Heart left ventricle (tissue), 16 donors: ENCODE measurements around the gene FAM219A. TPM values are rescaled to one million over a fixed set of nuclear protein-coding genes. Genes with fewer than 3 reads are reported as not detected.

Source experiments
- ATAC-seq, 4 donors: fragments of 200-7000 bp; cut with Tn5 transposase; one replicate each; pipeline ENCODE4 v1.9.1; 2020 to 2022; ENCODE audit warnings: moderate library complexity in 4 of 4, mild to moderate bottlenecking in 3 of 4, moderate number of reproducible peaks in 1 of 4
- DNase-seq, 5 donors: peaks; one replicate each; pipeline ENCODE4 v3.0.0-alpha.2; 2020
- H3K27ac ChIP-seq, 12 donors: fragments of 200-600 bp; sonication (generic) in 4 of 12; one replicate each; pipeline versions ENCODE4 v1.5.0 to v1.8.0; 2016 to 2022; ENCODE audit warnings: mild to moderate bottlenecking in 2 of 12
- H3K27me3 ChIP-seq, 9 donors: fragments of 200-600 bp; sonication (generic) in 2 of 9; one replicate each; pipeline versions ENCODE4 v1.5.1 to v1.8.0; 2016 to 2022; ENCODE audit warnings: mild to moderate bottlenecking in 3 of 9
- H3K36me3 ChIP-seq, 9 donors: fragments of 200-600 bp; sonication (generic) in 2 of 9; one replicate each; pipeline versions ENCODE4 v1.5.0 to v1.8.0; 2018 to 2022; ENCODE audit warnings: mild to moderate bottlenecking in 2 of 9
- H3K4me1 ChIP-seq, 12 donors: fragments of 200-600 bp; sonication (generic) in 4 of 12; one replicate each; pipeline versions ENCODE4 v1.5.0 to v1.8.0; 2016 to 2022; ENCODE audit warnings: mild to moderate bottlenecking in 3 of 12
- H3K4me3 ChIP-seq, 12 donors: fragments of 200-600 bp; sonication (generic) in 4 of 12; one replicate each; pipeline versions ENCODE4 v1.5.0 to v1.8.0; 2017 to 2022; ENCODE audit warnings: mild to moderate bottlenecking in 9 of 12, moderate library complexity in 4 of 12
- H3K9me3 ChIP-seq, 12 donors: fragments of 200-600 bp; sonication (generic) in 4 of 12; one replicate each; pipeline versions ENCODE4 v1.5.0 to v1.8.0; 2016 to 2022; ENCODE audit warnings: mild to moderate bottlenecking in 1 of 12
- CTCF ChIP-seq, 12 donors: fragments of 200-600 bp; sonication (generic) in 4 of 12; IDR thresholded peaks; one replicate each; pipeline versions ENCODE4 v1.5.0 to v1.8.0; 2018 to 2022; ENCODE audit warnings: antibody characterized with exemption in 12 of 12, mild to moderate bottlenecking in 5 of 12
- POLR2A ChIP-seq, 2 donors: fragments of 450-650 bp; IDR thresholded peaks; one replicate each; pipeline ENCODE4 v1.6.1; 2017; ENCODE audit warnings: antibody characterized with exemption in 2 of 2, mild to moderate bottlenecking in 2 of 2, moderate library complexity in 2 of 2
- WGBS, 4 donors: extraction: QIAGEN DNeasy Blood & Tissue Kit in 2 of 4; methylation state at CpG; one replicate each; pipeline versions ENCODE4 v1.1.5 to v1.1.7; 2013 to 2018; 5-methylcytosine and 5-hydroxymethylcytosine counted together
- intact Hi-C, 10 donors: fragments of 100-400 bp; cut with DNase I; formaldehyde crosslinking; loops; one replicate each; pipeline versions ENCODE4 v1.11.1 to v1.14.2; 2022
- long read RNA-seq, 3 donors: library from polyadenylated mRNA; unstranded; transcript quantifications; one replicate each; pipeline ENCODE4 v2.0.0, GENCODE V29; 2020 to 2021
- polyA plus RNA-seq, 2 donors: library from polyadenylated mRNA; stranded (reverse); fragments of 200-250 nt; gene quantifications; one replicate each; pipeline ENCODE4 v1.2.3, GENCODE V29; 2013
- total RNA-seq, 9 donors: library from RNA; depleted of rRNA in 2 of 9; stranded (reverse); fragments of >200 nt in 2 of 9; fragmentation: NEBNext Ultra II Directional in 3 of 9; extraction: Animal tissue kit (Norgen Biotek cat#: 25700) in 3 of 9; gene quantifications; one replicate each; pipeline versions ENCODE4 v1.1.0 to v1.2.4, GENCODE V29; 2016 to 2023
- donor health status: ischemic (EF 13 %, LVEDD 7.1; RV severe dilation, severe dysfunction).
- donor health status: healthy with polysubstance abuse.
- donor health status: DM: no; HTN: yes; CAD: no.
- donor health status: DM: no; HTN: no; CAD: no.
- donor health status: ischemic (EF 25% LVEDD 6.9; RV normal size, moderate dysfunction).
- donor health status: ischemic (EF 25% LVEDD 5.7; RV mildly dilated, moderate dysfunction).
- donor health status: healthy.
- donor health status: DM: yes; HTN: yes; CAD: no.
- donor health status: ischemic (EF 35%, LVEDD 5.7; RV mildly dilated, moderate dysfunction).
- donor health status: nonischemic (EF 11% LVEDD 7.7; RV severe dilation, severe dysfunction).
- donor health status: DM: yes; HTN: yes; CAD: no.
- donor health status: PGD.
- donor health status: ischemic (EF 29% LVEDD 5.4; RV normal size, mild dysfunction).
- donor health status: nonischemic (EF 23%, LVEDD 6.1; RV moderate dilation, normal function).

Gene FAM219A, protein sequence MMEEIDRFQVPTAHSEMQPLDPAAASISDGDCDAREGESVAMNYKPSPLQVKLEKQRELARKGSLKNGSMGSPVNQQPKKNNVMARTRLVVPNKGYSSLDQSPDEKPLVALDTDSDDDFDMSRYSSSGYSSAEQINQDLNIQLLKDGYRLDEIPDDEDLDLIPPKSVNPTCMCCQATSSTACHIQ
- total RNA-seq (10 to 100 TPM; 12.7 to 36.7 (median 25.9) TPM), polyA plus RNA-seq (10 to 100 TPM; 15.4 to 39.1 TPM)
- long read RNA-seq, donor 1, partial matches to known transcripts: 0 of 29 reads
- long read RNA-seq, donor 1, other reads (novel, unspliced or antisense): 27 of 29 reads
- long read RNA-seq, donor 2, partial matches to known transcripts: 5 of 7 reads
- long read RNA-seq, donor 2, other reads (novel, unspliced or antisense): 2 of 7 reads
- long read RNA-seq, donor 3, transcript FAM219A-206 (6 exons, 3,573 nt): major isoform, 6 of 59 reads
- long read RNA-seq, donor 3, partial matches to known transcripts: 0 of 59 reads
- long read RNA-seq, donor 3, other reads (novel, unspliced or antisense): 47 of 59 reads

DNA sequence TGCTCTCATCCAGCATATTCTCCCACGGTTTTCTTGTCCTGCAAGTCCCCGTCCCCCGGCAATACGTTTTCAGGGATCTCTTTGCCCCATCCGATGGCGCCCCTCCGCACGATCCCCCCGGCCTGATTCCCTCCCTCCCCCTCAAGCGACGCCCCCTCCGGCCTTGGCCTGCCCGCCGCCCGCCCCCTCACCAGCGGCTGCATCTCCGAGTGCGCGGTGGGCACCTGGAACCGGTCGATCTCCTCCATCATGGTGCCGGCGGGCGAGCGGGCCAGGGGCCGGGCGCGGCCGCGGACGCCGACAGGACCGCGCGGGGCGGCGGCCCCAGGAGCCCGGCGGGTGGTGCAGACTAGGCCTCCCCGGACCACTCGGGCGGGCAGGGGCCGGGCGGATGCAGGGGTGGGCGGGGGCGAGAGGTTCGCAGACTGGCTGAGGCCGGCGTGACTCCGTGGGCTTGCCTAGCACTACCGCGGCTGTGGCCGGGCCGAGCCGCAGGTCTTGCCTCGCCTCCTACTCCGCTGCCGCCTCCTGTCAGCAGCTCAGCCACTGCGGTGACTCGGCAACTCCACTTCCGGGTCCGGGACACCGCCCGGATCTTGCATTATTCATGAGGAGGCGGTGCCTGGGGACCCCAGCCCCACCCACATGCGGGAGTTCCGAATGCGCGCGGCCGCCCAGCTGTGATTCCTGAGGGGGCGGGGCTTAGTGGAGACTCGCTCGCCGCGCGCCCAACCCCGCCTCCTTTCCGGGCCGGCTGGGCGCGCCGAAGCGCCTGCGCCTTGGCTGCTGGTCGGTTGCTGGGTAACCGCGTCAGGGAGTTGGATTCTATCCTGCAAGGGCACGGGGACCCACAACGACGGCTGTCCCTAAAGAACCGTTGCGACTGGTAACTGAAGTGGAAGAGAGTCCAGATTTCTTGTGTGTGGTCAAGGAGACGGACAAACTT, at the start of gene FAM219A, which contains the start of gene DNAI1:
Gene FAM219A (minus strand): TSS at position 558 of the 946 bp plus-strand sequence. CDS start 307 bp downstream, at position 251.
Gene DNAI1 (plus strand): TSS at position 793 of the 946 bp plus-strand sequence. CDS start 201 bp downstream, outside the sequence.
- Histone ChIP-seq H3K9me3 (no peaks in the 10 kb centered on the region), H3K27me3 (no peaks in the 10 kb centered on the region), H3K4me3 (peak within 1 kb of the TSS; percentile 52 to 99 (median 88)), H3K36me3 (no peaks in the 10 kb centered on the region), H3K27ac (peak within 1 kb of the TSS; percentile 69 to 94 (median 84)), H3K4me1 (peaks cover 0 to 51% (median 40%) of the 10 kb centered on the region in 12 donors)
- peak; percentile 99 for DNase-seq
- intact Hi-C loops: loop anchor here in 3 of 10 donors (5.0 to 10.0 kb wide), 4 partner anchors 64 to 817 kb away; partner anchors contain the start of genes ENHO (in 1 of the 3), KIF24 (in 1 of the 3), NUDT2 (in 1 of the 3) and RPP25L (in 1 of the 3)
- TF ChIP-seq POLR2A (IDR thresholded peaks at IDR 0.05) (peak; percentile 74 to 97), CTCF (IDR thresholded peaks at IDR 0.05) (no peak)
- peak; percentile 97 to 98 (median 98) for ATAC-seq
- 1 to 2% (median 1%) methylated on average over 51 to 94 of the region's 94 CpGs for WGBS, 4 donors

DNA sequence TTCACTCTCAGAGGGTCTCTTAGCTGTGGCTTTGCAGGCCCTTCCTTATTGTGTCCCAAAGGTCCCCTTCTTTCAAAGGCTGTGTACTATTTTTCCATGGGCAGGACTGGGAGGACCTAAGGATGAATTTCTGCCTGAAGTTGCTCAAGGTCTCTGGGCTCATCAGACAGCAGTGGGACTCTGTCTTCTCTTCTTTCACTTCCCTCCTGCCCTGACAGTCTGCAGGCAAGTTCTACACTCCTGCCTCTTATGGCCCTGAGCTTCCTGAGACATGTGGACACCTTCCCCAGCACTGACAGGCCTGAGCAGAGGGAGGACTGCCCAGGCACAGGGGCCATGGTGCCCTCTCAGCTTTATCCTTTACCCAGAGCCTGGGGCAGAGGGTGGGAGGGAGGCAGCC, 49.6 kb upstream of the FAM219A start:
- DNase-seq: no peak
- intact Hi-C loops: loop anchor here in 4 of 10 donors (10.0 kb wide), 3 partner anchors 87 to 173 kb away; no protein-coding TSS in a partner anchor

GRCh38 chr9:34507556-34507955, 49.2 kb upstream of the FAM219A start:
- intact Hi-C loops: loop anchor here in 4 of 10 donors (10.0 kb wide), 3 partner anchors 87 to 173 kb away; no protein-coding TSS in a partner anchor
- no peak for TF ChIP-seq POLR2A (IDR thresholded peaks at IDR 0.05)
- TF ChIP-seq CTCF (IDR thresholded peaks at IDR 0.05): no peak
- Histone ChIP-seq H3K36me3 (no peaks in the 10 kb centered on the region), H3K27me3 (no peaks in the 10 kb centered on the region), H3K4me3 (no peak overlapping the region), H3K4me1 (peaks cover 0 to 5% (median 2%) of the 10 kb centered on the region in 12 donors), H3K27ac (no peak overlapping the region), H3K9me3 (no peaks in the 10 kb centered on the region)
- no peak for ATAC-seq
- WGBS, 4 donors: 73 to 83% (median 78%) methylated on average over 5 of the region's 5 CpGs
- peak in 1 of 5 donors; percentile 1 for DNase-seq

More for the DNA sequence above, 49.6 kb upstream of the FAM219A start:
- TF ChIP-seq CTCF (IDR thresholded peaks at IDR 0.05) (no peak), POLR2A (IDR thresholded peaks at IDR 0.05) (no peak)
- H3K36me3 ChIP-seq: no peaks in the 10 kb centered on the region
- H3K4me1 ChIP-seq: peaks cover 0 to 3% (median 0%) of the 10 kb centered on the region in 12 donors
- no peaks in the 10 kb centered on the region for H3K9me3 ChIP-seq
- no peaks in the 10 kb centered on the region for H3K27me3 ChIP-seq
- ATAC-seq: no peak
- no peak overlapping the region for H3K27ac ChIP-seq
- H3K4me3 ChIP-seq: no peak overlapping the region
